Hematopoietic multipotent progenitor cell treated with erythropoietin and hydrocortisone succinate and interleukin-3 and kit ligand, for 17 days (in vitro differentiated cells): Measurements from ENCODE around the gene SLC35F1.
"Not testable (repeated sequence)": the region's sequence is repeated elsewhere in the genome, so short reads cannot be mapped to it uniquely, and the experiment has no call there.

Experiments
- DNase-seq: peaks from one replicate; pipeline ENCODE4 v3.0.0-alpha.2; 2015; ENCODE audit warnings: low spot score

The SLC35F1 gene

DNA sequence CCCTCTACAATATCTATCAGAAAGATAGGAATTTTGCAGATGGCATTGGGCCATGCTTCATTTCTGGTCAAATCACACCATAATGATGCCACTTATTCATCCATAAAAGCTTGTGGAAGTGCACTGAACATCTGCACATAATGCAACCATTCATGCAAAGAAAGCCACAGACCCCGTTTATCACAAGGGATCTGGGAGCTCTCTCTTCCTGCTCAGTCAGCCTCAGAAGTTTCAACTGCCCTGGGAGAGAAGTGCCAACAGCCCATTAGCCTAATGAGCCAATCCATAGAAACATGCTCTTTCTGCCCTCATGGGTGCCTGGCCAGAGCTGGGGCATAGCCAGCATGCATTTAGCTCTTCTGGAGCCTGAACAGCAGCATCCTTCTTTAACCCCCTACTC lies 85.8 kb downstream of the SLC35F1 start:
- DNase-seq, result no peak

DNA sequence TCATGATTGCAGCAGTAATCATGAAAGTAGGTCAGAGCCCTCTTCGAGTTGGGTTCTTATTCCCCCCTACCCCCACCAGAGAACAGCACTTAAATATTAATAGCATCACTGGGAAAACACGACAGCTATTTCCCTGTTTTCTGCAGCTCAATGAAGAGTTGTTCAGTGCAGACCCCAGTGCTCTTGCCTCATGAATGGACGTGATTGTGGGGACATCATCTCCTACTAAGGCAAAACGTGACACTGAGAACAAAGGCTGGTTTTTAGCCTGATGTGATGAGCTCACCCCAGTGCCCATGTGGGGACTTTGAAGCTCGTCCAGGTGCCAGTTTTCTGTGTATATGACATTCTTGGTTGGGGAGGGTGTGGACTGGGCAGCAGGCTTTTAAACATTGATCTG lies 105.9 kb downstream of the SLC35F1 start:
- no peak for DNase-seq

DNA sequence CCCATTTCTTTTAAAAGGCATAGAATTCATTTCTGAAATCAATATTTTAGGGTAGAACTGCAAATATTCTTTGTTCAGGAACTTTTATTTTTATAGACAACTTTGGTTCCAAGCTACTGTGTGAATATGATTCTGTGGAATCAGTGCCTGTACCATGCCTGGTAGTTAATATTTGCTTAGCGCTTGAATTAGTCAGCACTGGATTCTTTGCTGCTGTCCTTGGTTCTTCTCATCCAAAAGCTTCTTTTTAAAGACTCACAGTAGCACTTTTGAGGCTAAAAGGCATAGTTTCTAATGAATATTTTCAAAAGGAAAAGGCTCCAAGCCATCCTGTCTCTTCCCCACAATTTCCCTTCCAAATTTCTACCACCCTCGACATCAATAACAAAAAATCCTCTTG lies 109.5 kb downstream of the SLC35F1 start:
- DNase-seq, result no peak

DNA sequence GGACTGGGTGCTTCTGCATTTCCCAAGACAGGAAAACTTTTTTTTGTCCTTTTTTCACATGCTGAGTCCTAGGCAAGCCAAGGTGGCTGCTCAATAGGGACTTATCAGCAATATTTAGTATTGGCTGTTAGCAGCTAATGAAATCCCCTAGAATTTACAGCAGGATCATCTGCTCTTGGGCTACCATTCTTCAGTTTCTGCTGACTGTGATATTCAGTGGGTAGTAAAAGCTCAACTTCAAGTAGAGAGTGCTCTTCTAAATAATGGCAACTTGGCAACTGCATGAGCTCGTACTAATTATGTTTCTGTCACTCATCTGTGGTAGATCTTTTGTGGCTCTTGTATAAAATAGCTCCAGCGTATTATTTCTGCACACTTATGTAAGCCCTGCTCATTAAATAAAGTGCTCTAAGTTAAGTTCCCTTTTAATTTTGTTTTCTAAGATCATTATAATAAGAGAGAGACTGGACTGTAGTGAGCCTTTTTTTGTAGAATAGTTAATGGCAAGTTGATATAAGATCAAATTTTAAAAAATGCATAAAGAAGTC lies 110.3 kb downstream of the SLC35F1 start:
- no peak for DNase-seq

DNA sequence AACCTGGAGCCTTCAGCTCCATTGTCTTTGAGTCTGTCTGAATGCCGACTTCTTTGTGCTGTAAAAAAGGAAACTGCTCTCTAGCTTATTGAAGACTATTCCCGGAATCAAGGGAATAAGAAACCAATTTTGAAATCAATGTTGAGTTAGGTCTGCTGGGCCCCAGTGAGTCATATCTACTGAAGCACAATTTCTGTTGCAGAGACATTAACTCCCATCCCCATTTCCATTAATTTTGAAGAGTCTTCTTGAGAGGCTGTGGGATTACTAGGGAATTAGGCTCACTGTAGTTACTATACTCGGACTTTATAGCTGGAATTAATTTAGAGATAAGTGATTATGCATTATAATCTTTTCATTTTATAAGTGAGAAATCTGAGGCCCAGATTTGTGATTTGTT lies 116.7 kb downstream of the SLC35F1 start:
- no peak for DNase-seq

DNA sequence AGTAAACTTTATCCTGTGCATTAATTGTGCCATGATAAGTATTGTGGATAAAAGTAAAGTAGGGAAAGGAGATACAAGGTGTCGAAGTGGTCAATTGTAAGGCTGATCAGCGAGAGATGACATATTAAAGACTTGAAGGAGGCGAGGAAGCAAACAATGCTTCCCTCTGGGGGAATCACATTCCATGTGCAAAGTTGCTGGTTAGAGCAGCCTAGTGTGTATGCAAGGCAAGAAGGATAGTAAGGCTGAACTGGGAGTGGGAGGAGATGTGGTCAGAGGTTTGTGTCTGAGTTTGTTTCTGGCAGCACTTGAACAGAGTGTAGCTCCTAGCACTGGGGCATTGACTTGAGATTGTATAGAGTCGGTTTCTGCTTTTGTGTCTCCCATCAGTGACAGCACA lies 122.9 kb downstream of the SLC35F1 start:
- no peak for DNase-seq

DNA sequence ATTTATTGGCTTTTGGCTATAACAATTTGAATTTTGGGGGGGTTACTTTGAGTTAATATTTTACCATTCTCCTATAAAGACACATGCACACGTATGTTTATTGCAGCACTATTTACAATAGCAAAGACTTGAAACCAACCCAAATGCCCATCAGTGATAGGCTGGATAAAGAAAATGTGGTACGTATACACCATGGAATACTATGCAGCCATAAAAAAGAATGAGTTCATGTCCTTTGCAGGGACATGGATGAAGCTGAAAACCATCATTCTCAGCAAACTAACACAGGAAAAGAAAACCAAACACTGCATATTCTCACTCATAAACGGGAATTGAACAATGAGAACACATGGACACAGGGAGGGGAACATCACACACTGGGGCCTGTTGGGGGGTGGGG lies 130.4 kb downstream of the SLC35F1 start:
- DNase-seq, result not testable (repeated sequence)

DNA sequence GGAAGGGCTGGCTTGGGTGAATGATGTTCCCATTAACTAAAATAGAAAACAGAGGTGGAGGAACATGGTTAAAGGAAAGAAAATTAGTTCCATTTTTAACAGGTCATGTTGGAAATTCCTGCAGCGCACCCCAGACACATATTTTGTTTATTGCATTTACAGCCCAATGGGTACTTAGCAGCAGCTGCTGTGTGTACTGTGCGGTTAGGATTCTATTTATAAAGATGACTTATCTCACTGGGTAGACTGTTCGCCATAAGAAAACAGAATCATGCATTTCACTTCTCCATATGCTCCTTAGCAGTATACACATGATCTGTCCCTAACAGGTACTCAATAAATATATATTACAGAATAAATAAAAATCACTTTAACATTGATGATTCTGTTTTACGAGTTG lies 135.8 kb downstream of the SLC35F1 start:
- no peak for DNase-seq

DNA sequence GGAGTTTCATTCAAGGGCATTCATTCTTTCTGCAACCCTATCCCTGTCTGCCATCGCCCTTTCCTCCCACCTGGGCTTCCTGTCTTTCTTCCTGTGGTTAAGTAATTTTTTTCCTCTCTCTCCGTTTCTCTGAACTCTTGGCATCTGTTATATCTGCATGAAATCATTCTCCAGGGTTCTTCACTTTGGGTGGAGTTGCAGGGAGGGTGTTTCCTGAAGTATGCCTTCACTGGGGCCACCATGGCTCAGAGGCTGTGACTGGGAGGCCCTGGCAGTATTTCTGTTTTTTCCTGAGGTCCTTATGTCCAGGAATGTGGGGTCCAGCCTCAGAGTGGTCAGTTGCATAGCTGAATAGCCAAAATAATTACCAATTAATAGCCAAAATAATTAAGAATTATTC lies 137.2 kb downstream of the SLC35F1 start:
- no peak for DNase-seq

DNA sequence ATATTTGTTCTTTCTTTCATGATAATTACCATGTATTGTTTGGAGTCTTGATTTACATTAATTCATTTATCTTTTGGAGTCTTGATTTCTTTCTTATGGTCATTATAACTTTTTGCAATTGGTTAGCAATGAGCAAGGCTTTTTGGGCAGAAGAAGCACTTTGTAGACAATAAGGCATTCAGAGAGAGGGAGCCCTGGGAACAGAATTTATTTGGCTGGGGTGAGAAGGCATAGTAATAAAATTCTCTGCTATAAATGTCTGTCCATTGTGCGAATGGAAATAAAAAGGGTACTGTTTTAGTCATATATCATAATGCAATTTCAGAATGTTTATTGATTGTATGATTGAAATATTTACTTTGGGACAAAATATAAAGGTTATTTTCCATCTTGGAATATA lies 147.0 kb downstream of the SLC35F1 start:
- no peak for DNase-seq

DNA sequence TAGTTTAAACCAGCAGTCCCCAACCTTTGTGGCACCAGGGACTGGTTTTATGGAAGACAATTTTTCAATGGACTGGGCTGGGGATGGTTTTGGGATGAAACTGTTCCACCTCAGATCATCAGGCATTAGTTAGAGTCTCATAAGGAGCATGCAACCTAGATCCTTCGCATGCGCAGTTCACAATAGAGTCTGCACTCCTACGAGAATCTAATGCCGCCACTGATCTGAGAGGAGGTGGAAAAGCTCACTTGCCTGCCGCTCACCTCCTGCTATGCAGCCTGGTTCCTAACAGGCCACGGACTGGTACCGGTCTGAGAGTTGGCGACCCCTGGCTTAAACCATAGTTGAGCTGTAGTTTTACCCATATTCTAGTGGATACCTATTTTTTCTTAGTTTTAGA lies 154.6 kb downstream of the SLC35F1 start:
- DNase-seq, result no peak

DNA sequence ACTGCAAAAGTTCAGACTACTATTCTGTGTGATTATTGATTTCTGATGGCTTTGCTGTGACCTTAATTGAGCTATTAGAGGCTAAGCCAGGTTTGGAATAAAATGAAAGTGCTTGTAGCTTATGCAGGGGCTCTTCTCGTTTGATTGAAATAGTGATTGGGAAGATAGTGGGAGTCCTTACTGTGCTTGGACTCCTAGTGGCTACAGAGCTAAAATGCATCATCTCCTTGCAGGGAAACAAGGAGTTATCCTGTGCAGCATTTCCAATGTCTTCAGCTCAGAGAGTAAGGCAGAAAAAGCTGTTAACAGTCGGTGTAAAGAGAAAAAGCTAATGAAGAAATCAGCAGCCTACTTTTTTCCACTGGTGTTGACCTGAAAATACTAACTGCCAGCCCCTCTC lies 173.5 kb downstream of the SLC35F1 start:
- DNase-seq, result no peak

DNA sequence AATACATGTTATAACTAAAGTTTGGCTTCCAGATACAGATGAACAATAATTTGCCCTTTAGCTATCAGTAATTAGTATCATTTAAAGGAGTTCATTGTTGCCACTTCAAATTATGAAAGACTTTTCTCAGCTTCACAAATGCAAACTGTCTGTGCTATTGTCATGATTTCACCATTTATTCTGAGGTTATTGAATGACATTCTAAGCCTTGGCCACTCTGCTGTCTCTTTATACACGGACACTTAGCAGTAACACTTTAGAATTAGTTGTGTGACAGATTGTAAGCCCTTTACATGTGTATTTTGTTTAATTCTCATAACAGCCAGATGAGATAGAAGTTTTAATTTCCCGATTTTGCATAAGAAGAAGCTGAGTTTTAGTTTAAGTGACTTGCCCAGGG lies 176.6 kb downstream of the SLC35F1 start:
- no peak for DNase-seq

DNA sequence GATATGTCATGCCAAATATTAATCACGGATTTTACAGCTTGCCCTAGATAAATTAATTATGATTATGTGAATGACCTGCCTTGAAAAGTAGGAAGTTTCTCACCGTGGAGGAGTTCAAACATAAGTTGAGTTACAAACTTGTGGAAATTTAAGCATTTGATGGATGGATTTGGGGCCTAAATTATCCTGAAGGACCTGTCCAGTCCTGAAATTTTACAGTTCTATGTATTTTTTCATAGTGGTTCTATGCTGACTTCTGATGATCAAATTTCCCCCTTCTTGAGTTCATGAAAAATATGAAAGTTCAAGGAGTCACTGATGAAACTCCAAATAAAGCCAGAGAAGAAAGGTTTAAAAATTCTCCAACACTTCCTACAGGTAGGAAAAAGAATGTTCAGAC lies 178.6 kb downstream of the SLC35F1 start:
- DNase-seq, result no peak

DNA sequence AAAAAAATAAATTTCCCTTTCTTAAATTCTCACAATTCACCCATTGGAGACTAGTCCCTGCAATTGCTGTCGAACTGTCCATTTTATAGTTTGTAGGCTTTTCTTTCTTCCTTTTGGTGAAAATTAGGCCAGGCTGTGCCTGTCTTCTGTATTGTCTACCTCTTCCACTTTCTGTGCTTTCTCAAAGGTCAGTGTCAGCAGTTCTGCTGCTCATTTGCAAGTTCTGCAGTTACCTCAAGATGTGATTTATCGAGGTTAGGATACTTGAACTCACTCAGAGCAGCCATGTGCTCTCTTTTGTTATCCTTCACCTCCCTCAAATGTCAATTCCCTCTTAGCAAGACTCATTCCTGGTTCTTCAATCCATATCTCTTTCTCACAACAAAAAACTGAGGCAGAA lies 179.1 kb downstream of the SLC35F1 start:
- DNase-seq, result no peak

DNA sequence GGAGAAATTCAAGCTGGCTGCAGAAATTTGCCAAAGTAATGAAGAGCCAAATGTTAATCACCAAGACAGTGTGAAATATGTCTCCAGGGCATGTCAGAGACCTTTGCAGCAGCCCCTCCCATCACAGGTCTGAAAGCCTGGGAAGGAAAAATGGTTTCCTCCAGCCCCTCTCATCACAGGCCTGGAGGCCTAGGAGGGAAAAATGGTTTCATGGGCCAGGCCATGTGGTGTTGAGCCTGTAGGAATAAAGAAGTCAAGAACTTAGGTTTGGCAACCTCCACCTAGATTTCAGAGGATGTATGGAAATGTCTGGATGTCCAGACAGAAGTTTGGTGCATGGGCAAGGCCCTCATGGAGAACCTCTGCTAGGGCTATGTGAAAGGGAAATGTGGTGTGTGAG lies 185.0 kb downstream of the SLC35F1 start:
- DNase-seq, result no peak

DNA sequence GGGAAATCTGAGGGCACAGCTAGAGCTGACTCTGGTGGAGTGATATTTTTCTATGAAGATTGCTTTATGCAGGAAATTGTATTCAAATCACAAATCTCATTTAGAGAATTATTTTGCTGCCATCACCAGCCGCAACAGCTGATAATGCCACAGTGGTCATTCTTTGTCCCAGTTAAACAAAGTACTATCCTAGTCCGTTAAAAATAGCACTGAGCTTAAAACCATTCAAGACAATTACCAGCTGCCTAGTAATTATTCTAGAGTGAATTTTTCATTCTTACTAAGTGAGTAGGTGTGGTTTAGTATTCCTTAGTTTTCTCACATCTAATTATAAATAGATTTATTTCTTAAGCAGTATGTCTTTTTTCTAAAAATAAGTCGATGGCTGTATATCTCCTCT lies 190.5 kb downstream of the SLC35F1 start:
- DNase-seq, result no peak

DNA sequence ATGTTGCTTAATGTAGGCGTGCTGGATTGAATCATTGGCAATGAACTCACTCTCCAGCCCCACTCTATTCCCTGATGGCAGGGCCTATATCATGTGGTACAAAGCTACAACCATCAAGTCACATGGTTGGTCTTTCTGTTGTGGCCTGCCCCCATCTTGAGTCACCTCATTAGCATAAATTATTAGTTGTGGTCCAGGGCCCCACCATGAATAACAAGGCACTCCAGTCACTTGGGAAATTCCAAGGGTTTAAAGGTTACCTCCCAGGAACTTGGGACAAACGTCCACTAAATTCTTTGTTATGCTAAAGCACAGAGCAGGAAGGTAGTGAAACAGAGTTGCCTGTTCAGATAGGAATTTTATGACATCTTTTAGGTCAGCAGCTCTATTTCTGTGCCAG lies 193.7 kb downstream of the SLC35F1 start:
- no peak for DNase-seq

DNA sequence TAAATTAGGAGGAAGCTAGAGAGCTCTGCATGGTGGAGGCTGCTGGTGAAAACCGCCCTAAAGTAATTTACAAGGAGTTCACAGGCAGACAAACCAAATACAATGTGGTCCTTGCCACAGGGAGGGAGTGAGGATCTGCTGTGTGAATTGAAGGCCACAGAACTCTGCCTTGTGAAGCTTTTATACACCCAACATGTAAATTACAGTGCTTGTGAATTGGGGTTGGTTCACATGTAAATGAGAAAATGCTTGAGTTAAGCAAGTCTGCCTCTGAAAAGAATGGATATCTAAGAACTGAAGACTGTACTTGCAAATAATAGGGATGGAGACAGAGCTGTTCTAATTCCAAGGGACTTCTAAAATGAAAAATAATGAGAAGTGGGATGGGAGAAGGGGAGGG lies 194.2 kb downstream of the SLC35F1 start:
- no peak for DNase-seq

DNA sequence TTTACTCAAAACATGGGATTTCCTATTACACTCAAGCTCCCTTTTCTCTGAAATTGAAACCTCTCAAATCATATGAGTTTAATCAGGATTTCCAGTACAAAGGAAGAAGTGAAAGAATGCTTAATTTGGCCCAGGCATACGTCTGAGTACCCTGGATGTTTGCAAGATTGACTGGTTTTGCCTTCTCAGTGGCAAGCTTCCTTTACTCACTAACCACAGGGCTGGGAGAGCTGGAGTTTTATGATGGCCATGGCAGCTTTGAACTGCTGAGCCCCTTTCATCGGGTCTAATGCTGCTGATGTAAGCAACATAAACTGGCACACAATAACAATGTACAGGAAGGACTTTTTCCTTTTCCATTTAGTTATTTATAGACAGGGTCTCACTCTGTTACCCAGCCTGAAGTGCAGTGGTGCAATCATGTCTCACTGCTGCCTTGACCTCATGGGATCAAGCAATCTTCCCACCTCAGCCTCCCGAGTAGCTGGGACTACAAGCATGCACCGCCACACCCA lies 194.8 kb downstream of the SLC35F1 start:
- no peak for DNase-seq

DNA sequence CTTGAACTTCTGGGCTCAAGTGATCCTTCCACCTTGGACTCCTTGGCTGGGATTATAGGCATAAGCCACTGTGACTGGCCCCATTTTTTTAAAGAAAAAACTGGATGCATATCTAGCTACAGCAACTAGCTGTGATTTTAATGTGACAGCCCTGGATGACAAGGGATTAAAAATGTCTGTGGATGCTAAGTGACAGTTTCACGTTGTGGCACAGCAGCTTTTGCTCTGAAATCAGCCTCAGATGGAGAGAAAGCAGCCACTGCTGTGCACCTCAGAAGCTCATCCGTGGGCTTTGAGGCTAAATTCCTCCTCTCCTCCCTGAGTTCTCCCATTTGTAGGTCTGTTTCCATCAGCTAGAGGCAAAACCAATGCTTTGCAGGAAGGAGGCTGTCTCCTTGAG lies 195.3 kb downstream of the SLC35F1 start:
- no peak for DNase-seq

DNA sequence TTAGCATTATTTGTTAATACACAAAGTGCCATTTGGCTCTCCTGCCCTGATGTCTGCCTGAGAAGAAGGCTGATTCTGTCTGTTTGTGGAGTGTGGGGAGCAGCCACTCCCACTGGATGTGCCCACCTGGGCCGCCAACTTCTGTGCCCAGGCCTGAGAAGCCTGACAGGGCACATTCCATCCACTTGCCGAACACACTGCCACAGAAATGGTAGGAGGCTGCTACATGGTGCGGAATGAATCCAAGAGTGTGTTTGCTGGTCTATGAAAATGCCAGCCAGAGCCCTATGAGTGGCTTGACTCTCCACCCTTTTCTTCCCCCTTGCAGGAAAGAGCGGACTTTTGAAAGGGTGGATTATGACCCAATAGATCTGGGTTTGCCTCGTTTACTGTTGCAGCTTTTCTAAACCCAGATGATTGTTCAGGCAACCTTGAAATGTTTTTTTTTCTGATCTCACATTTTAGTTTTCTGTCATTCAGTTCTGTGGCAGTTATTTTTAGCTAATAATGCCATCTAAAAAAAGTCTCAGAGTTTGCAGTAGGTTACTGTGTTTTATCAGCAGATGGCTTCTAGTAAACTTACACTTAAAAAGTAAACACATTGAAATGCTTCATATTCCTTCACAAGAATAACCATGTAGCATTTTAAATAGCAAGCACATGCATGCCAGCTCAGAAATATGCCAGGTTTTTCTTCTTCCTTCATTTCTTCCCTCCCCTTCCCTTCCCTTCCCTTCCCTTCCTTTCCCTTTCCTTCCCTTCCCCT lies 196.5 kb downstream of the SLC35F1 start:
- no peak for DNase-seq

DNA sequence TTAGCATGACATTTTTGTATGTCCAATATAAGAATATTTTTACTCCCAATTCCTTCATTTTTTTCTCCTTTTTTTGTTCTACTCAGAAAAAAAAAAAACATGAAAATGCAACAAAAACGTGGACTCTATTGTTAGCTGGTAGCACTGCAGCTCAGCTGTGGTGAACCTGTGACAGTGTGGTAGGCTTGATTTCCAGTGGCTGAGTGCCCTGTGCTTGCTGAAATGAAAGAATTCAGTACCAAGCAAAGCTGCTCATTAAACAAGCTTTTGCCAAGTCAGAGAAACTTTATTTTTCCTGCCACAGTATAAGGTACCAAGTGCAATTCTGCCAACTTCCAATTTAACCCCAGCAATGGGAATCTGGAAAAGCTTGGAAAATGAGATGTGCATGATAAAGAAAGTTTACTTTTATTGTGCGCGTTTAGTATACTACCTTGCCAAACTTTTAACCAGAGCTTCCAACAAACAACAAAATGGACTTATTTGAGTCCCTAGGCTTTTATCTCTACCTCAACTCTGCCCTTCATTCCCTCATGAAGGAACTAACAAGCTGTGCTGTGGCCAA lies 215.2 kb downstream of the SLC35F1 start:
- DNase-seq, result no peak

DNA sequence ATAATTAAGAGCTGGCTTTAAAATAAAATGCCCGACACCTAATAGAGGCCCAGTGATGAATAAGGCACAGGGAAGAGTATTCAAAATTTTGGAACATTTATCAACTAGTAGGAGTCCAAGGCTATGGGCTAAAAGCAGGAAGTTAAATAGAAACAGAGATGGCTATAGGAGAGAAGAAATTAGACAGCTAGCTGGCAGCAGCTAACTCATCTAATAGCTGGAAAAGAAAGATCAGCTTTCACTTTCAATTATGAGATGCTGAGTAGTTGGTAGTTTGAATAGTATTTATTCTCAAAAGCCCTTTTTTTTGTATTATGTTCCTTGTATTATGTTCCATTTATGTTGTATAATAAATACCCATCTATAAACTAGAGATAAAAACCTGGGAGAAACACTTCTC lies 215.7 kb downstream of the SLC35F1 start:
- no peak for DNase-seq
